GM21360 (cell line): ENCODE measurements around the gene YIF1B.
"Not testable (repeated sequence)": the region's sequence is repeated elsewhere in the genome, so short reads cannot be mapped to it uniquely, and the experiment has no call there.

Source experiments
- ATAC-seq: cut with Tn5 transposase; IDR thresholded peaks from one replicate; pipeline ENCODE4 v1.9.1; 2021; ENCODE audit warnings: mild to moderate bottlenecking, moderate library complexity; ENCODE audit not compliant: unreplicated experiment

The YIF1B gene

GRCh38 chr19:38315657-38316476, at the start of gene YIF1B:
Gene YIF1B (minus strand): TSS chr19:38315947. CDS start chr19:38315917, 30 bp downstream.
- ATAC-seq: peak; percentile 80

- ATAC-seq: not testable (repeated sequence)
Measured at GRCh38 chr19:38362946-38363688, 47.4 kb upstream of the YIF1B start.

- no peak for ATAC-seq
Measured at GRCh38 chr19:38362076-38362945, 46.6 kb upstream of the YIF1B start.

- ATAC-seq: no peak
Measured at GRCh38 chr19:38361633-38362075, 45.9 kb upstream of the YIF1B start.

- ATAC-seq: no peak
Measured at GRCh38 chr19:38360839-38361631, 45.3 kb upstream of the YIF1B start.

GRCh38 chr19:38360351-38360750, 44.6 kb upstream of the YIF1B start:
- no peak for ATAC-seq

- no peak for ATAC-seq
Measured at GRCh38 chr19:38359242-38360021, 43.7 kb upstream of the YIF1B start.

- no peak for ATAC-seq
Measured at GRCh38 chr19:38358071-38358470, 42.3 kb upstream of the YIF1B start.

- no peak for ATAC-seq
Measured at GRCh38 chr19:38355728-38356725, 40.3 kb upstream of the YIF1B start.

GRCh38 chr19:38352611-38353010, 36.9 kb upstream of the YIF1B start:
- no peak for ATAC-seq

GRCh38 chr19:38351865-38352395, 36.2 kb upstream of the YIF1B start:
- ATAC-seq: no peak

GRCh38 chr19:38350883-38351282, 35.1 kb upstream of the YIF1B start:
- no peak for ATAC-seq

GRCh38 chr19:38346837-38347236, 31.1 kb upstream of the YIF1B start:
- ATAC-seq: no peak

- no peak for ATAC-seq
Measured at GRCh38 chr19:38340927-38341326, 25.2 kb upstream of the YIF1B start.

- not testable (repeated sequence) for ATAC-seq
Measured at GRCh38 chr19:38339011-38339410, 23.3 kb upstream of the YIF1B start.

- ATAC-seq: no peak
Measured at GRCh38 chr19:38337360-38337653, 21.6 kb upstream of the YIF1B start.

GRCh38 chr19:38336638-38337359, 21.1 kb upstream of the YIF1B start:
- ATAC-seq: peak; percentile 50
